DND-41 (cell line): ENCODE results near the gene GIT1.

Experiments
- ATAC-seq: fragments of 200-7000 bp; cut with Tn5 transposase; 3 replicates; pipeline ENCODE4 v1.9.1; 2021; ENCODE audit warnings: low read depth; ENCODE audit not compliant: insufficient read depth
- DNase-seq: peaks from one replicate; pipeline ENCODE4 v3.0.0-alpha.2; 2020
- H2AFZ ChIP-seq: 2 replicates; pipeline ENCODE4 v1.6.0; 2012; ENCODE audit warnings: low read depth, low read length
- H3K27ac ChIP-seq: 2 replicates; pipeline ENCODE4 v1.5.1; 2012; ENCODE audit warnings: low read length, inconsistent platforms
- H3K27me3 ChIP-seq: fragments of 200-600 bp; sonication (generic); 2 replicates; pipeline ENCODE4 v1.6.0; 2012; ENCODE audit warnings: low read length, mild to moderate bottlenecking, inconsistent platforms; ENCODE audit not compliant: insufficient read depth, poor library complexity
- H3K36me3 ChIP-seq: 2 replicates; pipeline ENCODE4 v1.5.1; 2012; ENCODE audit warnings: low read length, inconsistent platforms; ENCODE audit not compliant: insufficient read depth
- H3K4me1 ChIP-seq: 2 replicates; pipeline ENCODE4 v1.5.1; 2012; ENCODE audit warnings: mild to moderate bottlenecking, low read length; ENCODE audit not compliant: insufficient read depth
- H3K4me2 ChIP-seq: 2 replicates; pipeline ENCODE4 v1.6.0; 2012; ENCODE audit warnings: mild to moderate bottlenecking, moderate library complexity, low read length, inconsistent platforms; ENCODE audit not compliant: insufficient read depth
- H3K4me3 ChIP-seq, 2 experiments: fragments of 200-600 bp in 1 of 2; shearing (Covaris generic) in 1 of 2; 2 replicates each; pipeline ENCODE4 v1.5.1; 2012 to 2016; ENCODE audit warnings: inconsistent platforms in 2 of 2, low read length in 2 of 2, mild to moderate bottlenecking in 2 of 2, low read depth in 1 of 2, moderate library complexity in 1 of 2
- H3K79me2 ChIP-seq: 2 replicates; pipeline ENCODE4 v1.6.0; 2012; ENCODE audit warnings: low read length, inconsistent platforms; ENCODE audit not compliant: insufficient read depth
- H3K9ac ChIP-seq: 2 replicates; pipeline ENCODE4 v1.6.0; 2012; ENCODE audit warnings: low read depth, mild to moderate bottlenecking, inconsistent platforms, low read length, moderate library complexity
- H3K9me3 ChIP-seq: 2 replicates; pipeline ENCODE4 v1.5.1; 2012; ENCODE audit warnings: low read length, moderate library complexity, mild to moderate bottlenecking, inconsistent platforms; ENCODE audit not compliant: insufficient read depth, severe bottlenecking
- H4K20me1 ChIP-seq: 2 replicates; pipeline ENCODE4 v1.6.0; 2012; ENCODE audit warnings: low read length; ENCODE audit not compliant: insufficient read depth
- CTCF ChIP-seq: IDR thresholded peaks from 2 replicates; pipeline ENCODE4 v1.5.1; 2012; ENCODE audit warnings: borderline replicate concordance, low read length, moderate library complexity, mild to moderate bottlenecking; ENCODE audit not compliant: poor library complexity, severe bottlenecking; ENCODE audit errors: extremely low read depth
- EZH2 ChIP-seq: IDR thresholded peaks from 3 replicates; pipeline ENCODE4 v1.6.1; 2012; ENCODE audit warnings: borderline replicate concordance, low read depth, mild to moderate bottlenecking, moderate library complexity, low read length, inconsistent platforms; ENCODE audit not compliant: severe bottlenecking

Gene GIT1

GRCh38 chr17:29615492-29616299 is 26.2 kb upstream of the GIT1 start:
- Histone ChIP-seq H2AFZ (peak overlapping the region; percentile 66; the same call in 1 of the 2 replicates), H3K4me2 (peak overlapping the region; percentile 75), H3K79me2 (no peaks in the 10 kb centered on the region), H3K36me3 (peaks cover 4% of the 10 kb centered on the region), H3K27ac (no peak overlapping the region), H3K4me1 (peaks cover 34% of the 10 kb centered on the region), H3K9me3 (no peaks in the 10 kb centered on the region), H3K27me3 (peaks cover 12% of the 10 kb centered on the region), H3K9ac (peak overlapping the region; percentile 34; the same call in 1 of the 2 replicates), H3K4me3 (peak overlapping the region in 1 of 2 experiments; percentile 48; a peak in 2 of 4 replicates), H4K20me1 (peaks cover 23% of the 10 kb centered on the region)
- DNase-seq, result peak; percentile 80
- peak; percentile 67 for ATAC-seq
- TF ChIP-seq EZH2, result no peak
- TF ChIP-seq CTCF, result no peak

GRCh38 chr17:29615048-29615385 is 25.6 kb upstream of the GIT1 start:
- peak overlapping the region in 1 of 2 experiments; percentile 48; a peak in 1 of 4 replicates for H3K4me3 ChIP-seq
- no peaks in the 10 kb centered on the region for H3K79me2 ChIP-seq
- H3K9me3 ChIP-seq, result no peaks in the 10 kb centered on the region
- no peak overlapping the region for H2AFZ ChIP-seq
- ATAC-seq (no peak; the same call in 2 of the 3 replicates), DNase-seq (peak; percentile 44)
- peaks cover 19% of the 10 kb centered on the region for H4K20me1 ChIP-seq
- peak overlapping the region; percentile 75 for H3K4me2 ChIP-seq
- TF ChIP-seq CTCF (no peak), EZH2 (no peak)
- peaks cover 4% of the 10 kb centered on the region for H3K36me3 ChIP-seq
- H3K9ac ChIP-seq, result no peak overlapping the region
- H3K27me3 ChIP-seq, result peaks cover 12% of the 10 kb centered on the region
- H3K27ac ChIP-seq, result no peak overlapping the region
- H3K4me1 ChIP-seq, result peaks cover 34% of the 10 kb centered on the region

- H3K9ac ChIP-seq, result no peak overlapping the region
- no peak overlapping the region for H3K4me2 ChIP-seq
- H4K20me1 ChIP-seq, result peaks cover 19% of the 10 kb centered on the region
- H3K79me2 ChIP-seq, result no peaks in the 10 kb centered on the region
- DNase-seq, result no peak
- H3K9me3 ChIP-seq, result no peaks in the 10 kb centered on the region
- peaks cover 34% of the 10 kb centered on the region for H3K4me1 ChIP-seq
- H3K36me3 ChIP-seq, result peaks cover 4% of the 10 kb centered on the region
- H3K4me3 ChIP-seq, result no peak overlapping the region
- H3K27ac ChIP-seq, result no peak overlapping the region
- TF ChIP-seq EZH2 (no peak), CTCF (no peak)
- ATAC-seq, result no peak
- peaks cover 12% of the 10 kb centered on the region for H3K27me3 ChIP-seq
- H2AFZ ChIP-seq, result no peak overlapping the region
Measured at GRCh38 chr17:29614349-29615047, 25.1 kb upstream of the GIT1 start.
